ENCODE measurements around the gene TP63.
A peak's percentile ranks its signal among the peaks of the same experiment; 100 is the strongest.

The TP63 gene

GRCh38 chr3:189698811-189699210, 67.6 kb downstream of the TP63 start:
- Histone ChIP-seq H3K9ac (ENCODE audit: low read length) (no peak overlapping the region), H3K4me2 (ENCODE audit: low read length) (no peak overlapping the region), H3K4ac (ENCODE audit: low read depth, low read length) (no peak overlapping the region), H3K36me3 (ENCODE audit: control insufficient read depth in 1 of 2, insufficient read depth in 2 of 2, low read length in 2 of 2) (no peaks in the 10 kb centered on the region), H2BK5ac (ENCODE audit: low read depth, low read length, poor library complexity) (no peak overlapping the region), H3K4me3 (ENCODE audit: low read depth, low read length) (no peak overlapping the region), H4K12ac (ENCODE audit: low read depth, low read length) (no peak overlapping the region), H2AK5ac (ENCODE audit: low read length) (no peak overlapping the region), H3K14ac (ENCODE audit: low read length) (no peak overlapping the region), H4K91ac (ENCODE audit: low read depth, low read length) (no peak overlapping the region), H2BK12ac (ENCODE audit: low read length) (no peak overlapping the region), H3K79me2 (ENCODE audit: control insufficient read depth, insufficient read depth, low read length, poor library complexity) (peaks cover 2% of the 10 kb centered on the region), H2BK120ac (ENCODE audit: insufficient read depth, low read length, poor library complexity) (no peak overlapping the region), H3K23ac (ENCODE audit: low read length) (no peak overlapping the region), H2AFZ (ENCODE audit: insufficient read depth, low read length, poor library complexity) (no peak overlapping the region), H3K4me1 (ENCODE audit: control insufficient read depth in 1 of 2, insufficient read depth in 2 of 2, low read length in 2 of 2) (peaks cover 5 to 7% of the 10 kb centered on the region in 2 experiments), H3K79me1 (ENCODE audit: low read length) (peaks cover 3% of the 10 kb centered on the region), H4K8ac (ENCODE audit: low read depth, low read length) (no peak overlapping the region), H3K27me3 (ENCODE audit: insufficient read depth, low read length) (no peaks in the 10 kb centered on the region), H3K9me3 (ENCODE audit: insufficient read depth, low read depth, low read length) (no peaks in the 10 kb centered on the region), H3K18ac (ENCODE audit: low read length) (no peak overlapping the region), H3K27ac (ENCODE audit: low read depth, low read length) (no peak overlapping the region)
- WGBS (ENCODE audit: extremely low coverage, insufficient coverage, insufficient read length), result no CpG with 5 or more reads among the region's 2 CpGs
- DNase-seq, result no peak

DNA sequence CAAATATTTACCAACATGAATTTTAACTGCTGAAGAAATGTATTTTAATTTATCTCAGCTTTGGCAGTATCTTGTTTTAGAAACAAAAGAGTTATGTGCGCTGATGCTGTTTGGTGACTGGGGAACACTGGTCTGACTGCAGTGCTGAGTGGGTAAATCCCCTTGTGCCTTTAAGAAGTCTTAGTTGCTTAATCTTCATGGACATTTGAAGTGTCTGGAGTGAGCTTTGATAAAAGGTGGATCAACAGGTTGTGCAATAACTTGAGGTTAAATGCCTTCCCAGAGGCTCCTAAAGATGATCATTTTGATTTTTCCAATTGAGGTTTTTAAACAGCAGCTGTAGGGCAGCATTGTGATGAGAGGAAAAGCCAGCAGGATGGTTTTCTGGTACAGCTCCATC, 68.7 kb downstream of the TP63 start:
- no peak overlapping the region for H2BK12ac ChIP-seq (ENCODE audit: low read length)
- no peak overlapping the region for H2BK5ac ChIP-seq (ENCODE audit: low read depth, low read length, poor library complexity)
- H3K4ac ChIP-seq (ENCODE audit: low read depth, low read length), result no peak overlapping the region
- no peak overlapping the region for H3K18ac ChIP-seq (ENCODE audit: low read length)
- H2AFZ ChIP-seq (ENCODE audit: insufficient read depth, low read length, poor library complexity), result no peak overlapping the region
- no peak overlapping the region for H3K27ac ChIP-seq (ENCODE audit: low read depth, low read length)
- no peak for DNase-seq
- no peak overlapping the region for H3K14ac ChIP-seq (ENCODE audit: low read length)
- no peaks in the 10 kb centered on the region for H3K36me3 ChIP-seq (ENCODE audit: control insufficient read depth in 1 of 2, insufficient read depth in 2 of 2, low read length in 2 of 2)
- peaks cover 5 to 7% of the 10 kb centered on the region in 2 experiments for H3K4me1 ChIP-seq (ENCODE audit: control insufficient read depth in 1 of 2, insufficient read depth in 2 of 2, low read length in 2 of 2)
- no peak overlapping the region for H2AK5ac ChIP-seq (ENCODE audit: low read length)
- H3K4me3 ChIP-seq (ENCODE audit: low read depth, low read length), result no peak overlapping the region
- H4K12ac ChIP-seq (ENCODE audit: low read depth, low read length), result no peak overlapping the region
- no peaks in the 10 kb centered on the region for H3K9me3 ChIP-seq (ENCODE audit: insufficient read depth, low read depth, low read length)
- H3K27me3 ChIP-seq (ENCODE audit: insufficient read depth, low read length), result no peaks in the 10 kb centered on the region
- H3K79me2 ChIP-seq (ENCODE audit: control insufficient read depth, insufficient read depth, low read length, poor library complexity), result peaks cover 2% of the 10 kb centered on the region
- H3K23ac ChIP-seq (ENCODE audit: low read length), result no peak overlapping the region
- no peak overlapping the region for H4K91ac ChIP-seq (ENCODE audit: low read depth, low read length)
- WGBS (ENCODE audit: extremely low coverage, insufficient coverage, insufficient read length), result no CpG with 5 or more reads among the region's 1 CpG
- no peak overlapping the region for H2BK120ac ChIP-seq (ENCODE audit: insufficient read depth, low read length, poor library complexity)
- H3K79me1 ChIP-seq (ENCODE audit: low read length), result peaks cover 3% of the 10 kb centered on the region
- H3K4me2 ChIP-seq (ENCODE audit: low read length), result no peak overlapping the region
- H3K9ac ChIP-seq (ENCODE audit: low read length), result no peak overlapping the region
- no peak overlapping the region for H4K8ac ChIP-seq (ENCODE audit: low read depth, low read length)

DNA sequence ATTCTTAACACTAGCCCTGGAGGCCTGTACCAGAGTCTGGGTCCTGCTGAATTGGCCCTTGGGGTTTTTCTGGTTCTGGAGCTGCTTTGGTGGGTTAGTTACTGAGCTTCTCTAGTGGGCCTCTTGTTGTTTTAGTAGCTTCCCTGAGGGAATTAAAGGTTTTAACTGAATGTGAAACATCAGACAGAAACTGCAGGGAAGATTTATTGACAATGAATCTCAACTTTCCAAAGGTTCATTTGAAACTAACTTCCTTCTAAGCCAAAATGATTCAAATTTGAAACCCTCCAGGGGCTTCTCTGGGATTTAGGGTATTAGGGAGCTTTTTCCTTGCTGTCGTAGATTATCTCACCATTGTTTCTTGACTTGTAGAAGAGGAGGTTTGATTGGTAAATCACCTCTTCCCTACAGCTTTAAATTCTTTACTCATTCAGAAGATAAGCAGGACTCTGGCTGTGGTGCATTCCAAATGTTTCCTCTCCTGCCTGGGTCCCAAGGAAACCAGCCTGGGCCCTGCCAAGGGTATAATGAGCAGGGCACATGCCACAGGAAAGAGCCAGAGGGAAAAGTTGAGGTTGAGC, 71.0 kb downstream of the TP63 start:
- H2BK5ac ChIP-seq (ENCODE audit: low read depth, low read length, poor library complexity), result no peak overlapping the region
- no peaks in the 10 kb centered on the region for H3K9me3 ChIP-seq (ENCODE audit: insufficient read depth, low read depth, low read length)
- H3K79me1 ChIP-seq (ENCODE audit: low read length), result peaks cover 3% of the 10 kb centered on the region
- no peaks in the 10 kb centered on the region for H3K27me3 ChIP-seq (ENCODE audit: insufficient read depth, low read length)
- no peak overlapping the region for H3K4ac ChIP-seq (ENCODE audit: low read depth, low read length)
- no peak overlapping the region for H3K9ac ChIP-seq (ENCODE audit: low read length)
- no peak overlapping the region for H4K12ac ChIP-seq (ENCODE audit: low read depth, low read length)
- H3K23ac ChIP-seq (ENCODE audit: low read length), result no peak overlapping the region
- peaks cover 2% of the 10 kb centered on the region for H3K79me2 ChIP-seq (ENCODE audit: control insufficient read depth, insufficient read depth, low read length, poor library complexity)
- no peak overlapping the region for H2AFZ ChIP-seq (ENCODE audit: insufficient read depth, low read length, poor library complexity)
- peak overlapping the region; percentile 61 for H4K91ac ChIP-seq (ENCODE audit: low read depth, low read length)
- no peak overlapping the region for H2BK120ac ChIP-seq (ENCODE audit: insufficient read depth, low read length, poor library complexity)
- DNase-seq, result peak in 1 of 2 donors; percentile 9
- H3K36me3 ChIP-seq (ENCODE audit: control insufficient read depth in 1 of 2, insufficient read depth in 2 of 2, low read length in 2 of 2), result no peaks in the 10 kb centered on the region
- no peak overlapping the region for H3K14ac ChIP-seq (ENCODE audit: low read length)
- H2BK12ac ChIP-seq (ENCODE audit: low read length), result no peak overlapping the region
- H4K8ac ChIP-seq (ENCODE audit: low read depth, low read length), result no peak overlapping the region
- no peak overlapping the region for H3K4me2 ChIP-seq (ENCODE audit: low read length)
- no CpG with 5 or more reads among the region's 1 CpG for WGBS (ENCODE audit: extremely low coverage, insufficient coverage, insufficient read length)
- H2AK5ac ChIP-seq (ENCODE audit: low read length), result no peak overlapping the region
- peaks cover 5 to 7% of the 10 kb centered on the region in 2 experiments for H3K4me1 ChIP-seq (ENCODE audit: control insufficient read depth in 1 of 2, insufficient read depth in 2 of 2, low read length in 2 of 2)
- no peak overlapping the region for H3K18ac ChIP-seq (ENCODE audit: low read length)
- H3K4me3 ChIP-seq (ENCODE audit: low read depth, low read length), result no peak overlapping the region
- peak overlapping the region; percentile 67 for H3K27ac ChIP-seq (ENCODE audit: low read depth, low read length)

GRCh38 chr3:189703865-189704264, 72.7 kb downstream of the TP63 start:
- Histone ChIP-seq H3K4me3 (ENCODE audit: low read depth, low read length) (no peak overlapping the region), H4K12ac (ENCODE audit: low read depth, low read length) (no peak overlapping the region), H3K27me3 (ENCODE audit: insufficient read depth, low read length) (no peaks in the 10 kb centered on the region), H3K9ac (ENCODE audit: low read length) (no peak overlapping the region), H4K8ac (ENCODE audit: low read depth, low read length) (no peak overlapping the region), H3K9me3 (ENCODE audit: insufficient read depth, low read depth, low read length) (no peaks in the 10 kb centered on the region), H3K4ac (ENCODE audit: low read depth, low read length) (no peak overlapping the region), H3K36me3 (ENCODE audit: control insufficient read depth in 1 of 2, insufficient read depth in 2 of 2, low read length in 2 of 2) (no peaks in the 10 kb centered on the region), H3K18ac (ENCODE audit: low read length) (no peak overlapping the region), H2BK12ac (ENCODE audit: low read length) (no peak overlapping the region), H3K79me2 (ENCODE audit: control insufficient read depth, insufficient read depth, low read length, poor library complexity) (peaks cover 2% of the 10 kb centered on the region), H3K4me1 (ENCODE audit: control insufficient read depth in 1 of 2, insufficient read depth in 2 of 2, low read length in 2 of 2) (peaks cover 5 to 7% of the 10 kb centered on the region in 2 experiments), H2AFZ (ENCODE audit: insufficient read depth, low read length, poor library complexity) (no peak overlapping the region), H3K27ac (ENCODE audit: low read depth, low read length) (no peak overlapping the region), H3K23ac (ENCODE audit: low read length) (no peak overlapping the region), H2BK5ac (ENCODE audit: low read depth, low read length, poor library complexity) (no peak overlapping the region), H2BK120ac (ENCODE audit: insufficient read depth, low read length, poor library complexity) (no peak overlapping the region), H3K4me2 (ENCODE audit: low read length) (no peak overlapping the region), H4K91ac (ENCODE audit: low read depth, low read length) (no peak overlapping the region), H3K14ac (ENCODE audit: low read length) (no peak overlapping the region), H3K79me1 (ENCODE audit: low read length) (peaks cover 3% of the 10 kb centered on the region), H2AK5ac (ENCODE audit: low read length) (no peak overlapping the region)
- WGBS (ENCODE audit: extremely low coverage, insufficient coverage, insufficient read length), result no CpG with 5 or more reads among the region's 1 CpG
- no peak for DNase-seq

Data from trophoblast cell (in vitro differentiated cells and primary cell).